OCI-LY1 (cell line): Measurements from ENCODE around the gene AP2A1.

Source experiments
- H2AFZ ChIP-seq: fragments of 200-600 bp; sonication (generic), shearing (Covaris generic); 2 replicates; pipeline ENCODE4 v1.6.0; 2014; ENCODE audit warnings: antibody characterized with exemption, mild to moderate bottlenecking, low read length
- H3F3A ChIP-seq: fragments of 200-600 bp; sonication (generic), shearing (Covaris generic); 2 replicates; pipeline ENCODE4 v1.6.0; 2014; ENCODE audit warnings: mild to moderate bottlenecking, antibody characterized with exemption, low read length, moderate library complexity; ENCODE audit not compliant: insufficient read depth
- H3K27ac ChIP-seq: fragments of 200-600 bp; sonication (generic); 2 replicates; pipeline ENCODE4 v1.5.1; 2014; ENCODE audit warnings: low read length, mixed run types, mild to moderate bottlenecking, low read depth; ENCODE audit not compliant: poor library complexity, severe bottlenecking
- H3K27me3 ChIP-seq: fragments of 200-600 bp; sonication (generic); 2 replicates; pipeline ENCODE4 v1.6.0; 2014; ENCODE audit warnings: antibody characterized with exemption, mild to moderate bottlenecking, low read length, moderate library complexity; ENCODE audit not compliant: insufficient read depth
- H3K36me3 ChIP-seq: fragments of 200-600 bp; sonication (generic); 2 replicates; pipeline ENCODE4 v1.6.1; 2014; ENCODE audit warnings: mild to moderate bottlenecking, antibody characterized with exemption, low read length, moderate library complexity, mixed read lengths; ENCODE audit not compliant: insufficient read depth
- H3K4me1 ChIP-seq: fragments of 200-600 bp; sonication (generic); 2 replicates; pipeline ENCODE4 v1.5.1; 2014; ENCODE audit warnings: mild to moderate bottlenecking, low read length, moderate library complexity; ENCODE audit not compliant: insufficient read depth, severe bottlenecking
- H3K4me2 ChIP-seq: fragments of 200-600 bp; sonication (generic), shearing (Covaris generic); 2 replicates; pipeline ENCODE4 v1.6.1; 2014; ENCODE audit warnings: low read length
- H3K4me3 ChIP-seq: fragments of 200-600 bp; sonication (generic); 2 replicates; pipeline ENCODE4 v1.5.1; 2014; ENCODE audit warnings: low read length, low read depth, mild to moderate bottlenecking, mixed read lengths; ENCODE audit not compliant: poor library complexity, severe bottlenecking
- H3K79me2 ChIP-seq: fragments of 200-600 bp; shearing (Covaris generic); 2 replicates; pipeline ENCODE4 v1.6.1; 2016; ENCODE audit warnings: mixed run types, low read length, mixed read lengths; ENCODE audit not compliant: insufficient read depth
- H3K9ac ChIP-seq: fragments of 200-600 bp; sonication (generic), shearing (Covaris generic); 2 replicates; pipeline ENCODE4 v1.6.1; 2014; ENCODE audit warnings: mild to moderate bottlenecking, low read length, mixed read lengths
- H3K9me2 ChIP-seq: fragments of 200-600 bp; sonication (generic), shearing (Covaris generic); 2 replicates; pipeline ENCODE4 v1.6.1; 2014; ENCODE audit warnings: low read depth, mild to moderate bottlenecking, low read length, mixed read lengths
- H3K9me3 ChIP-seq: fragments of 200-600 bp; shearing (Covaris generic); 2 replicates; pipeline ENCODE4 v1.6.1; 2014; ENCODE audit warnings: low read length, mixed read lengths
- H4K20me1 ChIP-seq: fragments of 200-600 bp; sonication (generic), shearing (Covaris generic); 2 replicates; pipeline ENCODE4 v1.6.0; 2016; ENCODE audit warnings: mild to moderate bottlenecking, low read length; ENCODE audit not compliant: insufficient read depth
- CTCF ChIP-seq: fragments of 200-600 bp; sonication (generic), shearing (Covaris generic); IDR thresholded peaks from 2 replicates; pipeline ENCODE4 v1.5.1; 2017; ENCODE audit warnings: mild to moderate bottlenecking, antibody characterized with exemption, low read length, moderate library complexity, mixed read lengths
- EZH2 ChIP-seq: fragments of 200-600 bp; sonication (generic), shearing (Covaris generic); IDR thresholded peaks from 2 replicates; pipeline ENCODE4 v1.8.0; 2017; ENCODE audit warnings: borderline replicate concordance, mixed run types, mild to moderate bottlenecking, antibody characterized with exemption, low read length, moderate library complexity, mixed read lengths

The AP2A1 gene

DNA sequence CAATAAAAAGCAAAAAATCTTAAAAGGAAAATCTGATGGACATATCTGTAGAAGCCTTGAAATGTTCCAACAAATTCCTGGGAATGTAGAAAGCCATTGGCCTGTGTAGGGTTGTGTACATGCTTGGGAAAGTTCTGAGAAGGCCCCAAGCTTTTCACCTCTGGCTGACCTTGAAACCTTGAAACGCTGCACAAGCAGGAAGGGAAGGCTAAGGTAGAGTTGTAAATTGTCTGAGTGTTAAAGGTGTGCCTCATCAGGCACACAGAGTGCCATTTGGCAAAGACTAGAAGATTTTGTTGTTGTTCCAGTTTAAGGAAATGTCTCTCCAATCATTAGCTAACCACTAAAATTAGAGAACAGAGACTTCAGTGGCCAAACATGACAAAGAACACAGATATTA is 14.1 kb upstream of the AP2A1 start:
- Histone ChIP-seq H4K20me1 (no peaks in the 10 kb centered on the region), H2AFZ (no peak overlapping the region), H3K79me2 (no peaks in the 10 kb centered on the region), H3K9ac (no peak overlapping the region), H3K9me2 (no peaks in the 10 kb centered on the region), H3K27ac (no peak overlapping the region), H3K9me3 (peaks cover 9% of the 10 kb centered on the region), H3K4me3 (no peak overlapping the region), H3K27me3 (no peaks in the 10 kb centered on the region), H3K4me2 (no peak overlapping the region), H3K36me3 (no peaks in the 10 kb centered on the region; the same call in 1 of the 2 replicates), H3F3A (no peaks in the 10 kb centered on the region), H3K4me1 (no peaks in the 10 kb centered on the region)
- TF ChIP-seq EZH2, result no peak
- TF ChIP-seq CTCF, result no peak

GRCh38 chr19:49755956-49756355 is 10.8 kb upstream of the AP2A1 start:
- Histone ChIP-seq H3K9ac (no peak overlapping the region), H4K20me1 (no peaks in the 10 kb centered on the region), H3K9me3 (peaks cover 9% of the 10 kb centered on the region), H2AFZ (no peak overlapping the region), H3F3A (no peaks in the 10 kb centered on the region), H3K36me3 (no peaks in the 10 kb centered on the region; the same call in 1 of the 2 replicates), H3K4me3 (no peak overlapping the region), H3K79me2 (no peaks in the 10 kb centered on the region), H3K4me1 (no peaks in the 10 kb centered on the region), H3K9me2 (no peaks in the 10 kb centered on the region), H3K4me2 (no peak overlapping the region), H3K27me3 (no peaks in the 10 kb centered on the region), H3K27ac (no peak overlapping the region)
- TF ChIP-seq EZH2 (no peak), CTCF (no peak)

- Histone ChIP-seq H3K9ac (no peak overlapping the region), H2AFZ (no peak overlapping the region), H3K4me1 (peaks cover 11% of the 10 kb centered on the region), H4K20me1 (no peaks in the 10 kb centered on the region), H3K9me3 (peaks cover 3% of the 10 kb centered on the region; the same call in 1 of the 2 replicates), H3K36me3 (no peaks in the 10 kb centered on the region; the same call in 1 of the 2 replicates), H3F3A (no peaks in the 10 kb centered on the region), H3K27me3 (no peaks in the 10 kb centered on the region), H3K9me2 (no peaks in the 10 kb centered on the region), H3K27ac (no peak overlapping the region), H3K4me3 (no peak overlapping the region), H3K4me2 (no peak overlapping the region), H3K79me2 (no peaks in the 10 kb centered on the region)
- TF ChIP-seq EZH2, result no peak
- TF ChIP-seq CTCF, result no peak
Observed at GRCh38 chr19:49758292-49758691, 8.5 kb upstream of the AP2A1 start.
